Measurements from ENCODE around the gene FOXK1. TPM values are rescaled to one million over a fixed set of nuclear protein-coding genes. Genes with fewer than 3 reads are reported as not detected.
A peak's percentile ranks its signal among the peaks of the same experiment; 100 is the strongest.

The FOXK1 gene
- total and polyA plus RNA-seq, 2 experiments from 2014 or later, result 2.3 to 12.7 TPM

DNA sequence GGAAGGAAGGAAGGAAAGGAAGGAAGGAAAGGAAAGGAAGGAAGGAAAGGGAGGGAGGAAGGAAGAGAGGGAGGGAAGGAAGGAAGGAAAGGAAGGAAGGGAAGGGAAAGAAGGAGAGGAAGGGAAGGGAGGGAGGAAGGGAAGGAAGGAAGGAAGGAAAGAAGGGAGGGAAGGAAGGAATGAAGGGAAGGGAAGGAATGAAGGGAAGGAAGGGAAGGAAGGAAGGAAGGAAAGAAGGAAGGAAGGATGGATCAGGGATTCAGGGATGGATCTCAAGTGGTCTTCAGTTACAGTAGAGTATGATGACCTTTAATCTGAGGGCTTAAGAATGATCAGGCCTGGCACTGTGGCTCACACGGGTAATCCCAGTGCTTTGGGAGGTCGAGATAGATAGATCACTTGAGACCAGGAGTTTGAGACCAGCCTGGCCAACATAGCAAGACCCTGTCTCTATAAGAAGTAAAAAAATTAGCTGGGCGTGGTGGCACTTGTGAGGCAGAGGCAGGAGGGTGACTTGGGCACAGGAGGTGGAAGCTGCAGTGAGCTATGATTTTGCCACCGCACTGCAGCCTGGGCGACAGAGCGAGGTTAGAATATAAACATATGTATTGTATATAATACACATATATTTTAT lies 760 bp upstream of the FOXK1 start:
- 0 out of 2 replicates have a peak overlapping the region, but pooled peaks have one; percentile 43 for H2AFZ ChIP-seq
- H4K20me1 ChIP-seq (replicated peaks; ENCODE audit: insufficient read depth), result peaks cover 29% of the 10 kb centered on the region
- Mint-ChIP-seq H3K27me3 (ENCODE audit: insufficient read depth, low read depth, poor library complexity) (peaks cover 28% of the 10 kb centered on the region), H3K36me3 (ENCODE audit: low read depth) (peaks cover 2% of the 10 kb centered on the region; the same call in 1 of the 3 replicates), H3K9me3 (peaks cover 28% of the 10 kb centered on the region; the same call in 2 of the 3 replicates), H3K27ac (no peak overlapping the region; the same call in 1 of the 2 replicates), H3K4me1 (peaks cover 11% of the 10 kb centered on the region), H3K4me3 (peak overlapping the region; percentile 66)
- H3K4me1 ChIP-seq (ENCODE audit: insufficient read depth), result peaks cover 7% of the 10 kb centered on the region; the same call in 1 of the 2 replicates
- ATAC-seq (no peak), DNase-seq (ENCODE audit: low spot score) (no peak)
- H3K27me3 ChIP-seq (ENCODE audit: insufficient read depth), result peaks cover 24% of the 10 kb centered on the region
- H3K79me2 ChIP-seq (replicated peaks; ENCODE audit: insufficient read depth), result peaks cover 23% of the 10 kb centered on the region
- H3F3A ChIP-seq (replicated peaks; ENCODE audit: low read depth), result no peaks in the 10 kb centered on the region
- peak overlapping the region; percentile 43; the same call in 1 of the 2 replicates for H3K4me3 ChIP-seq
- no peaks in the 10 kb centered on the region for H3K36me3 ChIP-seq (ENCODE audit: insufficient read depth)
- H3K27ac ChIP-seq (ENCODE audit: low read depth), result no peak overlapping the region
- 0 out of 2 replicates have a peak, but pooled peaks cover 2% of the 10 kb centered on the region for H3K9me2 ChIP-seq (ENCODE audit: insufficient read depth)
- 0 out of 2 replicates have a peak overlapping the region, but pooled peaks have one; percentile 57 for H3K4me2 ChIP-seq
- TF ChIP-seq, protein P1, sequence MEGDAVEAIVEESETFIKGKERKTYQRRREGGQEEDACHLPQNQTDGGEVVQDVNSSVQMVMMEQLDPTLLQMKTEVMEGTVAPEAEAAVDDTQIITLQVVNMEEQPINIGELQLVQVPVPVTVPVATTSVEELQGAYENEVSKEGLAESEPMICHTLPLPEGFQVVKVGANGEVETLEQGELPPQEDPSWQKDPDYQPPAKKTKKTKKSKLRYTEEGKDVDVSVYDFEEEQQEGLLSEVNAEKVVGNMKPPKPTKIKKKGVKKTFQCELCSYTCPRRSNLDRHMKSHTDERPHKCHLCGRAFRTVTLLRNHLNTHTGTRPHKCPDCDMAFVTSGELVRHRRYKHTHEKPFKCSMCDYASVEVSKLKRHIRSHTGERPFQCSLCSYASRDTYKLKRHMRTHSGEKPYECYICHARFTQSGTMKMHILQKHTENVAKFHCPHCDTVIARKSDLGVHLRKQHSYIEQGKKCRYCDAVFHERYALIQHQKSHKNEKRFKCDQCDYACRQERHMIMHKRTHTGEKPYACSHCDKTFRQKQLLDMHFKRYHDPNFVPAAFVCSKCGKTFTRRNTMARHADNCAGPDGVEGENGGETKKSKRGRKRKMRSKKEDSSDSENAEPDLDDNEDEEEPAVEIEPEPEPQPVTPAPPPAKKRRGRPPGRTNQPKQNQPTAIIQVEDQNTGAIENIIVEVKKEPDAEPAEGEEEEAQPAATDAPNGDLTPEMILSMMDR (conservative IDR thresholded peaks at IDR 0.05; ENCODE audit: low read depth in 2 of 2), result no peak
- TF ChIP-seq CREB1 (CRISPR knock-in tag; IDR thresholded peaks at IDR 0.05; ENCODE audit: low read depth) (no peak), EZH2 (IDR thresholded peaks at IDR 0.05; ENCODE audit: low read depth, unreplicated experiment) (no peak), EZH2phosphoT487 (IDR thresholded peaks at IDR 0.05; ENCODE audit: unreplicated experiment) (no peak), ZNF114 (CRISPR knock-in tag; IDR thresholded peaks at IDR 0.05) (no peak), NANOG (IDR thresholded peaks at IDR 0.05; ENCODE audit: borderline replicate concordance) (no peak)
- TF ChIP-seq, protein P2, sequence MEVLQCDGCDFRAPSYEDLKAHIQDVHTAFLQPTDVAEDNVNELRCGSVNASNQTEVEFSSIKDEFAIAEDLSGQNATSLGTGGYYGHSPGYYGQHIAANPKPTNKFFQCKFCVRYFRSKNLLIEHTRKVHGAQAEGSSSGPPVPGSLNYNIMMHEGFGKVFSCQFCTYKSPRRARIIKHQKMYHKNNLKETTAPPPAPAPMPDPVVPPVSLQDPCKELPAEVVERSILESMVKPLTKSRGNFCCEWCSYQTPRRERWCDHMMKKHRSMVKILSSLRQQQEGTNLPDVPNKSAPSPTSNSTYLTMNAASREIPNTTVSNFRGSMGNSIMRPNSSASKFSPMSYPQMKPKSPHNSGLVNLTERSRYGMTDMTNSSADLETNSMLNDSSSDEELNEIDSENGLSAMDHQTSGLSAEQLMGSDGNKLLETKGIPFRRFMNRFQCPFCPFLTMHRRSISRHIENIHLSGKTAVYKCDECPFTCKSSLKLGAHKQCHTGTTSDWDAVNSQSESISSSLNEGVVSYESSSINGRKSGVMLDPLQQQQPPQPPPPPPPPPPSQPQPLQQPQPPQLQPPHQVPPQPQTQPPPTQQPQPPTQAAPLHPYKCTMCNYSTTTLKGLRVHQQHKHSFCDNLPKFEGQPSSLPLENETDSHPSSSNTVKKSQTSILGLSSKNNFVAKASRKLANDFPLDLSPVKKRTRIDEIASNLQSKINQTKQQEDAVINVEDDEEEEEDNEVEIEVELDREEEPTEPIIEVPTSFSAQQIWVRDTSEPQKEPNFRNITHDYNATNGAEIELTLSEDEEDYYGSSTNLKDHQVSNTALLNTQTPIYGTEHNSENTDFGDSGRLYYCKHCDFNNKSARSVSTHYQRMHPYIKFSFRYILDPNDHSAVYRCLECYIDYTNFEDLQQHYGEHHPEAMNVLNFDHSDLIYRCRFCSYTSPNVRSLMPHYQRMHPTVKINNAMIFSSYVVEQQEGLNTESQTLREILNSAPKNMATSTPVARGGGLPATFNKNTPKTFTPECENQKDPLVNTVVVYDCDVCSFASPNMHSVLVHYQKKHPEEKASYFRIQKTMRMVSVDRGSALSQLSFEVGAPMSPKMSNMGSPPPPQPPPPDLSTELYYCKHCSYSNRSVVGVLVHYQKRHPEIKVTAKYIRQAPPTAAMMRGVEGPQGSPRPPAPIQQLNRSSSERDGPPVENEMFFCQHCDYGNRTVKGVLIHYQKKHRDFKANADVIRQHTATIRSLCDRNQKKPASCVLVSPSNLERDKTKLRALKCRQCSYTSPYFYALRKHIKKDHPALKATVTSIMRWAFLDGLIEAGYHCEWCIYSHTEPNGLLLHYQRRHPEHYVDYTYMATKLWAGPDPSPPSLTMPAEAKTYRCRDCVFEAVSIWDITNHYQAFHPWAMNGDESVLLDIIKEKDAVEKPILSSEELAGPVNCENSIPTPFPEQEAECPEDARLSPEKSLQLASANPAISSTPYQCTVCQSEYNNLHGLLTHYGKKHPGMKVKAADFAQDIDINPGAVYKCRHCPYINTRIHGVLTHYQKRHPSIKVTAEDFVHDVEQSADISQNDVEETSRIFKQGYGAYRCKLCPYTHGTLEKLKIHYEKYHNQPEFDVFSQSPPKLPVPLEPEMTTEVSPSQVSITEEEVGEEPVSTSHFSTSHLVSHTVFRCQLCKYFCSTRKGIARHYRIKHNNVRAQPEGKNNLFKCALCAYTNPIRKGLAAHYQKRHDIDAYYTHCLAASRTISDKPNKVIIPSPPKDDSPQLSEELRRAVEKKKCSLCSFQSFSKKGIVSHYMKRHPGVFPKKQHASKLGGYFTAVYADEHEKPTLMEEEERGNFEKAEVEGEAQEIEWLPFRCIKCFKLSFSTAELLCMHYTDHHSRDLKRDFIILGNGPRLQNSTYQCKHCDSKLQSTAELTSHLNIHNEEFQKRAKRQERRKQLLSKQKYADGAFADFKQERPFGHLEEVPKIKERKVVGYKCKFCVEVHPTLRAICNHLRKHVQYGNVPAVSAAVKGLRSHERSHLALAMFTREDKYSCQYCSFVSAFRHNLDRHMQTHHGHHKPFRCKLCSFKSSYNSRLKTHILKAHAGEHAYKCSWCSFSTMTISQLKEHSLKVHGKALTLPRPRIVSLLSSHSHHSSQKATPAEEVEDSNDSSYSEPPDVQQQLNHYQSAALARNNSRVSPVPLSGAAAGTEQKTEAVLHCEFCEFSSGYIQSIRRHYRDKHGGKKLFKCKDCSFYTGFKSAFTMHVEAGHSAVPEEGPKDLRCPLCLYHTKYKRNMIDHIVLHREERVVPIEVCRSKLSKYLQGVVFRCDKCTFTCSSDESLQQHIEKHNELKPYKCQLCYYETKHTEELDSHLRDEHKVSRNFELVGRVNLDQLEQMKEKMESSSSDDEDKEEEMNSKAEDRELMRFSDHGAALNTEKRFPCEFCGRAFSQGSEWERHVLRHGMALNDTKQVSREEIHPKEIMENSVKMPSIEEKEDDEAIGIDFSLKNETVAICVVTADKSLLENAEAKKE (CRISPR knock-in tag; IDR thresholded peaks at IDR 0.05), result no peak
